HL-60 (cell line): ENCODE measurements around the gene SLIT1.
A peak's percentile ranks its signal among the peaks of the same experiment; 100 is the strongest.

Experiments
- DNase-seq, 2 experiments: peaks; one replicate each; pipeline ENCODE4 v3.0.0-alpha.2; 2010 to 2020; ENCODE audit warnings: low read depth in 1 of 2, low spot score in 1 of 2
- H3K27ac ChIP-seq: fragments of 250-450 bp; sonication (Bioruptor Pico); replicated peaks from 2 replicates; pipeline ENCODE4 v1.5.1; 2020; ENCODE audit warnings: mild to moderate bottlenecking, moderate library complexity
- H3K27me3 ChIP-seq: fragments of 250-450 bp; sonication (Bioruptor Pico); 2 replicates; pipeline ENCODE4 v1.5.1; 2021; ENCODE audit warnings: mild to moderate bottlenecking, moderate library complexity; ENCODE audit not compliant: insufficient read depth, poor library complexity, severe bottlenecking
- H3K4me3 ChIP-seq: replicated peaks from 2 replicates; pipeline ENCODE4 v1.5.1; 2011; ENCODE audit warnings: mild to moderate bottlenecking, control low read depth, low read length; ENCODE audit not compliant: insufficient read depth
- CTCF ChIP-seq: IDR thresholded peaks from one replicate; pipeline ENCODE4 v1.5.1; 2011; ENCODE audit warnings: low read length, control low read depth, inconsistent platforms; ENCODE audit not compliant: insufficient read depth
- GABPA ChIP-seq: IDR thresholded peaks from 2 replicates; pipeline ENCODE4 v1.6.1; 2012; ENCODE audit warnings: low read depth
- POLR2AphosphoS5 ChIP-seq: IDR thresholded peaks from 2 replicates; pipeline ENCODE4 v1.6.1; 2012; ENCODE audit warnings: low read depth
- REST ChIP-seq: IDR thresholded peaks from 2 replicates; pipeline ENCODE4 v1.6.1; 2012; ENCODE audit warnings: low read depth; ENCODE audit not compliant: insufficient replicate concordance
- SPI1 ChIP-seq: IDR thresholded peaks from 2 replicates; pipeline ENCODE4 v1.6.1; 2012; ENCODE audit warnings: low read depth, mild to moderate bottlenecking, borderline replicate concordance

SLIT1 gene

DNA sequence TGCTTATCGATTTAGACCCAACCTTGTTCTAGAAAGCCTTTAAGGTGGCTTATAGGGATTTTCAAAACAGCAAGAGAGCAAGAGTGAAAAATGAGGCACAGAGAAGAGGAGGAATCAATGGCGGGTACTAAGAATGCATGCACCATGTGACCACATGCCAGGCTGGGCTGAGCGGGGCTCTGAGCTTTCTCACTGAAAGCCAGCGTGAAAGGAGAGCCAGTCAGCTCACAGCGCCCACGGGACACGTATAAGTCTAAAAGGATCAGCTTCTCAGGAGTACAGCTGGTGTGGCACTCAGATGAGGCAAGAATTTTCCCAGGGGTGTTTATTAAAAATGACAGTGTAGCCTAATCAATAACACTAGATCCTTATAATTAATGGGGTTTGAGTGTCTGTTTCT is 114.3 kb downstream of the SLIT1 start:
- peaks cover 2% of the 10 kb centered on the region for H3K27me3 ChIP-seq
- no peak for TF ChIP-seq GABPA
- TF ChIP-seq SPI1, result no peak
- H3K4me3 ChIP-seq, result no peak overlapping the region
- DNase-seq, result no peak
- H3K27ac ChIP-seq, result no peak overlapping the region

DNA sequence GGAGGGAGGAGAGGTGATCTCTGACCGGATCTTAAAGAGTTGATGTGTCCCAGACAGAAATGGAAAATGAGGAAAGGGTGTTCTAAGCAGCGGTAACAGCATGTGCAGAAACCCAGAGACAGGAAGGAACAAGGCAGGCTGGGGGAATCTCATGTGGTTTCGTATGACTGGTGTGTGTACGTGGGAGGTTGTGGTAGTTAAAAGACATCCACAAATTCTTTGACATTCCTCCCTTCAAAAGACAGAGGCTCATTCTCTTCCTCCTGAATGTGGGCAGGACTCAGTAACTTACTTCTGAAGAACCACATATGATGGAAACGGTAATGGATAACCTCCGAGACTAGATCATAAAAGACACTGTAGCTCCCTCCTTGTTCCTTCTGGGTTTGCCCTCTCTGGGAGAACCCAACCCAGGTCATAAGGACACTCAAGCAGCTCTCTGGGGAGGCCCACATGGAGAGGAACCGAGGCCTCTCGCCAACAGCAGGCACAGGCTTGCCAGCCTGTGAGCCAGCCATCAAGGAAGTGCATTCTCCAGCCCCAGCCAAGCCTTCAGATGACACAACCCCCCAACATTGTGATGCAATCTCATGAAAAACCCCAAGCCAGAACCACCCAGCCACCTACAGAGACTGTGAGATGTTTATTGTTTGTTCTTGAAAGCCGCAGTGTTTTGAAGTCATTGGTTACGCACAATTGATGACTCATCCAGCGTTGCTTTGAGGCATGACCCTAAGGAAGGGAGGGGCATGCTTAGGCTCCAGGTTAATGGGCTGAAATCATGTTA is 116.0 kb downstream of the SLIT1 start:
- TF ChIP-seq SPI1, result no peak
- Histone ChIP-seq H3K27ac (no peak overlapping the region), H3K4me3 (no peak overlapping the region), H3K27me3 (peaks cover 2% of the 10 kb centered on the region)
- DNase-seq, result peak; percentile 24 to 36

- Histone ChIP-seq H3K27me3 (peaks cover 2% of the 10 kb centered on the region), H3K27ac (no peak overlapping the region), H3K4me3 (no peak overlapping the region)
- no peak for DNase-seq
- TF ChIP-seq REST, result no peak
- no peak for TF ChIP-seq CTCF
- no peak for TF ChIP-seq POLR2AphosphoS5
- no peak for TF ChIP-seq GABPA
- TF ChIP-seq SPI1, result no peak
Observed at GRCh38 chr10:97069026-97069425, 116.7 kb downstream of the SLIT1 start.

- H3K4me3 ChIP-seq, result no peak overlapping the region
- peak; percentile 72 for TF ChIP-seq REST
- no peak for TF ChIP-seq POLR2AphosphoS5
- no peak for TF ChIP-seq CTCF
- TF ChIP-seq SPI1, result no peak
- H3K27me3 ChIP-seq, result peaks cover 2% of the 10 kb centered on the region
- DNase-seq, result no peak
- no peak overlapping the region for H3K27ac ChIP-seq
Observed at GRCh38 chr10:97067716-97068391, 117.9 kb downstream of the SLIT1 start.
